A549 (cell line): ENCODE data around the gene CLEC16A. TPM values are rescaled to one million over a fixed set of nuclear protein-coding genes. Genes with fewer than 3 reads are reported as not detected.

Experiments
- ATAC-seq, 2 experiments: fragments of 200-7000 bp in 1 of 2; fragments of >200 bp in 1 of 2; cut with Nextera tagmentation in 1 of 2; cut with Tn5 transposase in 1 of 2; 3 replicates each; pipeline versions ENCODE4 v1.8.0 to v1.9.1; 2018 to 2020; ENCODE audit warnings: mild to moderate bottlenecking in 1 of 2, moderate library complexity in 1 of 2
- CTCF ChIA-PET: fragments of 300-600 bp; sonication (Branson Sonifier 250); formaldehyde crosslinking; extraction: SDS; loops from one replicate; lab custom pipeline; 2021; ENCODE audit warnings: antibody characterized with exemption, inconsistent platforms; lab: Yijun Ruan, JAX
- POLR2A ChIA-PET: fragments of 350-600 bp; formaldehyde crosslinking; extraction: SDS; loops from one replicate; lab custom pipeline; 2021; ENCODE audit warnings: antibody characterized with exemption, inconsistent platforms; lab: Yijun Ruan, JAX
- DNase-seq, 2 experiments: peaks; one replicate each; pipeline versions ENCODE4 v3.0.0 to v3.0.0-alpha.2; 2011 to 2016; ENCODE audit warnings: low read depth in 1 of 2, low spot score in 1 of 2
- FAIRE-seq: peaks from 2 replicates; lab custom pipeline; 2011; peaks lifted over from hg19 to GRCh38; lab: Jason Lieb, UNC
- H3K27ac ChIP-seq, 2 experiments: fragments of >200 bp; sonication (Bioruptor Twin); formaldehyde crosslinking; 3 replicates each; pipeline ENCODE4 v1.5.1; 2016 to 2017
- H3K4me1 ChIP-seq: fragments of >200 bp; sonication (Bioruptor Twin); formaldehyde crosslinking; 3 replicates; pipeline ENCODE4 v1.6.1; 2016
- H3K4me2 ChIP-seq: fragments of >200 bp; sonication (Bioruptor Twin); formaldehyde crosslinking; 3 replicates; pipeline ENCODE4 v1.6.1; 2016
- H3K4me3 ChIP-seq: fragments of >200 bp; sonication (Bioruptor Twin); formaldehyde crosslinking; 3 replicates; pipeline ENCODE4 v1.5.1; 2016
- H3K9me3 ChIP-seq: fragments of >200 bp; sonication (Bioruptor Twin); formaldehyde crosslinking; 3 replicates; pipeline ENCODE4 v1.6.1; 2016
- CBX2 ChIP-seq: fragments of 200-600 bp; sonication (generic); IDR thresholded peaks from 2 replicates; pipeline ENCODE4 v1.6.1; 2016; ENCODE audit warnings: low read depth, mild to moderate bottlenecking, borderline replicate concordance
- CTCF ChIP-seq: fragments of >200 bp; sonication (Bioruptor Twin); formaldehyde crosslinking; IDR thresholded peaks from 3 replicates; pipeline ENCODE4 v1.5.1; 2016
- E2F6 ChIP-seq: IDR thresholded peaks from 2 replicates; pipeline ENCODE4 v1.6.1; 2012; ENCODE audit warnings: low read depth, borderline replicate concordance
- EHMT2 ChIP-seq: fragments of 200-600 bp; sonication (generic); IDR thresholded peaks from 2 replicates; pipeline ENCODE4 v1.6.1; 2016; ENCODE audit warnings: antibody characterized with exemption, low read depth, mild to moderate bottlenecking, moderate library complexity
- FOSB ChIP-seq: fragments of 250-450 bp; sonication (Bioruptor Pico); IDR thresholded peaks from 2 replicates; pipeline ENCODE4 v1.5.0; 2020; ENCODE audit warnings: mild to moderate bottlenecking, moderate library complexity
- FOXS1 ChIP-seq: fragments of 250-450 bp; sonication (Bioruptor Pico); IDR thresholded peaks from 2 replicates; pipeline ENCODE4 v1.5.0; 2020; ENCODE audit warnings: mild to moderate bottlenecking, moderate library complexity
- HDAC2 ChIP-seq: fragments of 200-600 bp; sonication (generic); IDR thresholded peaks from 2 replicates; pipeline ENCODE4 v1.6.1; 2016
- HEYL ChIP-seq: fragments of 250-450 bp; sonication (Bioruptor Pico); IDR thresholded peaks from 2 replicates; pipeline ENCODE4 v1.8.0; 2021; ENCODE audit warnings: mild to moderate bottlenecking, moderate library complexity
- HMGXB4 ChIP-seq: fragments of 250-450 bp; sonication (Bioruptor Pico); IDR thresholded peaks from 2 replicates; pipeline ENCODE4 v1.5.0; 2021; ENCODE audit warnings: mild to moderate bottlenecking, moderate library complexity, borderline replicate concordance
- HOXB13 ChIP-seq: fragments of 250-450 bp; sonication (Bioruptor Pico); IDR thresholded peaks from 2 replicates; pipeline ENCODE4 v1.5.0; 2020; ENCODE audit warnings: low read depth, mild to moderate bottlenecking, moderate library complexity
- JUN ChIP-seq, 2 experiments: fragments of >200 bp; sonication (Bioruptor Twin); formaldehyde crosslinking; IDR thresholded peaks; 2 replicates in 1 of 2; 3 replicates in 1 of 2; pipeline ENCODE4 v1.6.1; 2016 to 2017
- JUNB ChIP-seq: fragments of >200 bp; sonication (Bioruptor Twin); formaldehyde crosslinking; IDR thresholded peaks from 2 replicates; pipeline ENCODE4 v1.6.1; 2016
- MAFK ChIP-seq: fragments of 450-650 bp; IDR thresholded peaks from 2 replicates; pipeline ENCODE4 v1.6.1; 2014; ENCODE audit not compliant: partially characterized antibody
- MAZ ChIP-seq: fragments of 150-350 bp; IDR thresholded peaks from 2 replicates; pipeline ENCODE4 v1.6.1; 2014; ENCODE audit warnings: antibody characterized with exemption, low read depth, low read length, borderline replicate concordance
- MYC ChIP-seq: IDR thresholded peaks from 2 replicates; pipeline ENCODE4 v1.6.1; 2012; ENCODE audit warnings: mild to moderate bottlenecking, inconsistent platforms, low read length, improper control_type of control experiment, borderline replicate concordance
- PBX3 ChIP-seq: IDR thresholded peaks from 2 replicates; pipeline ENCODE4 v1.6.1; 2012
- POLR2A ChIP-seq: IDR thresholded peaks from 2 replicates; pipeline ENCODE4 v1.6.1; 2012; ENCODE audit warnings: mild to moderate bottlenecking, low read length
- RAD21 ChIP-seq, 2 experiments: fragments of >200 bp in 1 of 2; sonication (Bioruptor Twin) in 1 of 2; formaldehyde crosslinking in 1 of 2; IDR thresholded peaks in 1 of 2; conservative IDR thresholded peaks in 1 of 2; 2 replicates in 1 of 2; 3 replicates in 1 of 2; pipeline ENCODE4 v1.6.1; 2012 to 2018; ENCODE audit warnings: inconsistent platforms in 1 of 2
- RARB ChIP-seq: fragments of 250-450 bp; sonication (Bioruptor Pico); IDR thresholded peaks from 2 replicates; pipeline ENCODE4 v1.8.0; 2021; ENCODE audit warnings: mild to moderate bottlenecking, moderate library complexity
- RCOR1 ChIP-seq: fragments of 150-350 bp; IDR thresholded peaks from 2 replicates; pipeline ENCODE4 v1.6.1; 2014; ENCODE audit warnings: antibody characterized with exemption, low read length, low read depth
- REST ChIP-seq: fragments of 200-600 bp; sonication (generic); IDR thresholded peaks from 2 replicates; pipeline ENCODE4 v1.6.1; 2016; ENCODE audit warnings: antibody characterized with exemption, mild to moderate bottlenecking, moderate library complexity
- SMC3 ChIP-seq: fragments of >200 bp; sonication (Bioruptor Twin); formaldehyde crosslinking; IDR thresholded peaks from 3 replicates; pipeline ENCODE4 v1.6.1; 2018; ENCODE audit warnings: inconsistent platforms
- ZNF302 ChIP-seq: fragments of 250-450 bp; sonication (Bioruptor Pico); IDR thresholded peaks from 2 replicates; pipeline ENCODE4 v1.9.0; 2021; ENCODE audit warnings: inconsistent platforms, mild to moderate bottlenecking, moderate library complexity
- ZSCAN20 ChIP-seq: fragments of 250-450 bp; sonication (Bioruptor Pico); IDR thresholded peaks from 2 replicates; pipeline ENCODE4 v1.8.0; 2022; ENCODE audit warnings: mild to moderate bottlenecking, moderate library complexity
- WGBS: methylation state at CpG from one replicate; pipeline ENCODE4 v1.1.6; 2017; ENCODE audit errors: missing lambda C conversion rate; 5-methylcytosine and 5-hydroxymethylcytosine counted together
- polyA plus RNA-seq, 4 experiments: library from polyadenylated mRNA; depleted of rRNA in 3 of 4; stranded (reverse); fragments of >200 nt; fragmentation: RNase III in 1 of 4; extraction: RNeasy Plus Mini Kit Qiagen cat#74134 plus additional on column Dnase treatment in 1 of 4; gene quantifications; 2 replicates in 3 of 4; 3 replicates in 1 of 4; pipeline ENCODE4 v1.2.3, GENCODE V29; 2011 to 2017

Gene CLEC16A
- polyA plus RNA-seq, 2 of the 4 experiments (the other 2 are of a cell fraction), result 8.3 to 10.4 TPM

- 63% methylated on average over 3 of the region's 3 CpGs for WGBS
- ATAC-seq, result no peak
- DNase-seq, result no peak
- H3K4me2 ChIP-seq, result no peak overlapping the region
- FAIRE-seq, result no peak
- POLR2A ChIA-PET, result no interaction called here
- H3K9me3 ChIP-seq, result no peaks in the 10 kb centered on the region
- TF ChIP-seq ZSCAN20, result no peak
- no peak for TF ChIP-seq CTCF
- TF ChIP-seq MAFK, result no peak
- no peak for TF ChIP-seq MAZ
- no peak for TF ChIP-seq HOXB13
- TF ChIP-seq FOSB (CRISPR knock-in tag), result no peak
- no peak for TF ChIP-seq EHMT2
- no peak for TF ChIP-seq JUN (IDR thresholded peaks at IDR 0.05)
- TF ChIP-seq E2F6, result no peak
- no peak for TF ChIP-seq PBX3
- TF ChIP-seq REST, result no peak
- no peak for TF ChIP-seq CBX2
- H3K27ac ChIP-seq, result no peak overlapping the region
- CTCF ChIA-PET, result interaction anchor here (2.7 kb wide), 1 partner anchor 101 kb away, joined by 12 read pairs; no protein-coding TSS in a partner anchor
- no peak overlapping the region for H3K4me3 ChIP-seq
- H3K4me1 ChIP-seq, result no peaks in the 10 kb centered on the region
These were observed 120.5 kb downstream of the CLEC16A start for GRCh38 chr16:11064851-11065250.

GRCh38 chr16:11066261-11066870, 122.0 kb downstream of the CLEC16A start:
- H3K9me3 ChIP-seq, result no peaks in the 10 kb centered on the region
- WGBS, result 90% methylated on average over 14 of the region's 14 CpGs
- no peak overlapping the region for H3K27ac ChIP-seq

More at GRCh38 chr16:11066261-11066870, 122.0 kb downstream of the CLEC16A start:
- no peak for FAIRE-seq
- no peak for DNase-seq
- Histone ChIP-seq H3K4me1 (no peaks in the 10 kb centered on the region), H3K4me3 (no peak overlapping the region), H3K4me2 (no peak overlapping the region)
- ChIA-PET POLR2A (no interaction called here), CTCF (interaction anchor here (0.8 to 2.7 kb wide), 3 partner anchors 16 to 103 kb away, joined by 3 to 12 read pairs (median 5); no protein-coding TSS in a partner anchor)
- ATAC-seq, result no peak
- TF ChIP-seq JUN (IDR thresholded peaks at IDR 0.05) (no peak), RARB (CRISPR knock-in tag) (no peak), JUNB (no peak), HDAC2 (no peak), HMGXB4 (CRISPR knock-in tag) (no peak), SMC3 (no peak), HEYL (CRISPR knock-in tag) (no peak), MYC (no peak), FOXS1 (CRISPR knock-in tag) (no peak), RCOR1 (no peak), RAD21 (conservative IDR thresholded peaks at IDR 0.05 in 1 of 2, IDR thresholded peaks at IDR 0.05 in 1 of 2) (no peak), POLR2A (no peak), ZNF302 (no peak)
